GM19023 (cell line): Measurements from ENCODE around the gene ELL.
"Not testable (repeated sequence)": the region's sequence is repeated elsewhere in the genome, so short reads cannot be mapped to it uniquely, and the experiment has no call there.

Source experiments
- ATAC-seq: cut with Tn5 transposase; IDR thresholded peaks from one replicate; pipeline ENCODE4 v1.9.1; 2021; ENCODE audit warnings: mild to moderate bottlenecking, moderate library complexity; ENCODE audit not compliant: unreplicated experiment

ELL gene

GRCh38 chr19:18532168-18532890, 10.5 kb upstream of the ELL start:
- ATAC-seq, result no peak

- ATAC-seq, result no peak
Measured at GRCh38 chr19:18531485-18531884, 9.6 kb upstream of the ELL start.

GRCh38 chr19:18529782-18530181, 7.9 kb upstream of the ELL start:
- no peak for ATAC-seq

- ATAC-seq, result no peak
Measured at GRCh38 chr19:18526316-18526715, 4.4 kb upstream of the ELL start.

- ATAC-seq, result no peak
Measured at GRCh38 chr19:18523841-18524240, 2.0 kb upstream of the ELL start.

- not testable (repeated sequence) for ATAC-seq
Measured at GRCh38 chr19:18522862-18523440, 1.1 kb upstream of the ELL start.

GRCh38 chr19:18522124-18522861, 423 bp upstream of the ELL start:
- peak; percentile 85 for ATAC-seq

GRCh38 chr19:18520848-18521691, 800 bp downstream of the ELL start:
- ATAC-seq, result peak; percentile 12

- ATAC-seq, result no peak
Measured at GRCh38 chr19:18519962-18520847, 1.7 kb downstream of the ELL start.

GRCh38 chr19:18518639-18519038, 3.2 kb downstream of the ELL start:
- ATAC-seq, result no peak

- no peak for ATAC-seq
Measured at GRCh38 chr19:18517606-18518005, 4.3 kb downstream of the ELL start.

- no peak for ATAC-seq
Measured at GRCh38 chr19:18515959-18516358, 5.9 kb downstream of the ELL start.

- no peak for ATAC-seq
Measured at GRCh38 chr19:18514800-18515682, 6.8 kb downstream of the ELL start.

- ATAC-seq, result no peak
Measured at GRCh38 chr19:18513868-18514267, 8.0 kb downstream of the ELL start.

GRCh38 chr19:18510216-18510615, 11.7 kb downstream of the ELL start:
- no peak for ATAC-seq

- no peak for ATAC-seq
Measured at GRCh38 chr19:18508585-18508984, 13.3 kb downstream of the ELL start.

GRCh38 chr19:18507727-18508440, 14.0 kb downstream of the ELL start:
- no peak for ATAC-seq

GRCh38 chr19:18507021-18507726, 14.7 kb downstream of the ELL start:
- no peak for ATAC-seq
